Endodermal cell (in vitro differentiated cells): Measurements from ENCODE around the gene TAS2R13. TPM values are rescaled to one million over a fixed set of nuclear protein-coding genes. Genes with fewer than 3 reads are reported as not detected.

ENCODE experiments used
- DNase-seq: peaks from one replicate; pipeline ENCODE4 v3.0.0-alpha.2; 2017
- H3K27ac ChIP-seq: 2 replicates; pipeline ENCODE4 v1.5.1; 2013; ENCODE audit warnings: mild to moderate bottlenecking, low read depth, low read length, moderate library complexity
- H3K27me3 ChIP-seq: 2 replicates; pipeline ENCODE4 v1.6.1; 2013; ENCODE audit warnings: mild to moderate bottlenecking, low read length, moderate library complexity; ENCODE audit not compliant: insufficient read depth, control insufficient read depth, poor library complexity, severe bottlenecking
- H3K36me3 ChIP-seq: 2 replicates; pipeline ENCODE4 v1.7.0; 2013; ENCODE audit warnings: mild to moderate bottlenecking, low read length, moderate library complexity; ENCODE audit not compliant: control insufficient read depth, insufficient read depth
- H3K4me1 ChIP-seq: one replicate; pipeline ENCODE4 v1.7.0; 2013; ENCODE audit warnings: low read length; ENCODE audit not compliant: control insufficient read depth, insufficient read depth
- H3K4me3 ChIP-seq: 2 replicates; pipeline ENCODE4 v1.5.1; 2013; ENCODE audit warnings: mild to moderate bottlenecking, low read length, moderate library complexity
- H3K9ac ChIP-seq: 2 replicates; pipeline ENCODE4 v1.6.1; 2013; ENCODE audit warnings: mild to moderate bottlenecking, low read length, moderate library complexity; ENCODE audit not compliant: poor library complexity, severe bottlenecking; ENCODE audit errors: extremely low read depth
- H3K9me3 ChIP-seq: 2 replicates; pipeline ENCODE4 v1.6.1; 2013; ENCODE audit warnings: mild to moderate bottlenecking, low read length, moderate library complexity; ENCODE audit not compliant: control insufficient read depth
- H3K27ac Mint-ChIP-seq: 2 replicates; pipeline ENCODE4 v1.8.0; 2020; ENCODE audit warnings: mixed read lengths
- H3K27me3 Mint-ChIP-seq: 2 replicates; pipeline ENCODE4 v1.8.0; 2021; ENCODE audit warnings: mild to moderate bottlenecking, mixed read lengths; ENCODE audit not compliant: insufficient read depth
- H3K36me3 Mint-ChIP-seq: 2 replicates; pipeline ENCODE4 v1.8.0; 2020; ENCODE audit warnings: low read depth, mixed read lengths
- H3K4me1 Mint-ChIP-seq: 2 replicates; pipeline ENCODE4 v1.8.0; 2020; ENCODE audit warnings: mixed read lengths
- H3K4me3 Mint-ChIP-seq: 2 replicates; pipeline ENCODE4 v1.8.0; 2020; ENCODE audit warnings: mild to moderate bottlenecking, moderate library complexity, mixed read lengths
- H3K9me3 Mint-ChIP-seq: 2 replicates; pipeline ENCODE4 v1.8.0; 2020; ENCODE audit warnings: mild to moderate bottlenecking, mixed read lengths
- CTCF ChIP-seq: fragments of 200-600 bp; sonication (generic); conservative IDR thresholded peaks from 2 replicates; pipeline ENCODE4 v1.5.0; 2021; ENCODE audit warnings: antibody characterized with exemption, mild to moderate bottlenecking
- WGBS, 2 experiments: methylation state at CpG; one replicate each; pipeline versions ENCODE4 v1.1.5 to v1.1.7; 2013; ENCODE audit warnings: missing lambda C conversion rate in 2 of 2, mixed read lengths in 1 of 2; ENCODE audit not compliant: insufficient coverage in 1 of 2, insufficient read length in 1 of 2; 5-methylcytosine and 5-hydroxymethylcytosine counted together
- total RNA-seq, 2 donors: library from RNA; stranded (reverse); fragmentation: NEBNext Ultra II Directional in 1 of 2; extraction: Animal tissue kit (Norgen Biotek cat#: 25700) in 1 of 2; gene quantifications; 2 replicates in 1 of 2; 3 replicates in 1 of 2; pipeline ENCODE4 v1.2.1, GENCODE V29; 2021

TAS2R13 gene
- total RNA-seq, 2 donors from 2014 or later: 1.2 to 5.1 TPM

- Mint-ChIP-seq H3K4me3 (no peak overlapping the region), H3K36me3 (peaks cover 26% of the 10 kb centered on the region), H3K27ac (peak overlapping the region; percentile 87), H3K27me3 (no peaks in the 10 kb centered on the region), H3K4me1 (peaks cover 22% of the 10 kb centered on the region), H3K9me3 (peaks cover 33% of the 10 kb centered on the region)
- Histone ChIP-seq H3K27me3 (no peaks in the 10 kb centered on the region), H3K27ac (no peak overlapping the region), H3K36me3 (no peaks in the 10 kb centered on the region), H3K4me3 (no peak overlapping the region), H3K4me1 (peaks cover 3% of the 10 kb centered on the region), H3K9ac (no peak overlapping the region), H3K9me3 (peaks cover 30% of the 10 kb centered on the region)
- DNase-seq: no peak
- no peak for TF ChIP-seq CTCF
Measured at GRCh38 chr12:10941369-10941768, 32.0 kb upstream of the TAS2R13 start.

GRCh38 chr12:10940389-10940788 lies 31.0 kb upstream of the TAS2R13 start:
- Histone ChIP-seq H3K4me1 (peaks cover 3% of the 10 kb centered on the region), H3K27ac (no peak overlapping the region), H3K9ac (no peak overlapping the region), H3K36me3 (no peaks in the 10 kb centered on the region), H3K4me3 (no peak overlapping the region), H3K27me3 (no peaks in the 10 kb centered on the region), H3K9me3 (peaks cover 22% of the 10 kb centered on the region)
- Mint-ChIP-seq H3K9me3 (peaks cover 24% of the 10 kb centered on the region), H3K27ac (no peak overlapping the region), H3K4me1 (peaks cover 25% of the 10 kb centered on the region), H3K4me3 (no peak overlapping the region), H3K27me3 (no peaks in the 10 kb centered on the region), H3K36me3 (peaks cover 17% of the 10 kb centered on the region)
- 100% methylated on average over 1 of the region's 2 CpGs; no CpG with 5 or more reads in 1 of the 2 experiments for WGBS, 2 experiments
- DNase-seq: no peak
- no peak for TF ChIP-seq CTCF

DNA sequence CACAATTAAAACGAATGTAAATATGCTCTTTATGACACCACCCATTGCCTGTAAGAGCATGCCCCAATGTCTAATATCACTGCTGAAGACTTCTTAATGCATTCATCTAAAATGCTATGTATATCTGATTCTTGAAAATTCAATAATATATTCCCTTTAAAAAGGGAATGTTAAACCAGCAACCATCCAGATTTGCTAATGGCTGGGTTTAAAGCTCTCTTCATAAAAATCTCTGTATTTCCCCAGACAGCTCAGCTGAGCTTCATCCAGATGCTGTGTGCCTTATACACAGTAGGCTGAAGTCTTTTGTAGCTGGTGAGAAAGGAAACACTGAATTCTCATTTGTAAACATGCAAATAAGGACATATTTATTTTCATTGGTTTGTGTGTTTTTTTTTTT lies 29.8 kb upstream of the TAS2R13 start, which contains the start of gene TAS2R14:
TSS of gene TAS2R14 (minus strand) at position 101 of the 400 bp plus-strand sequence. CDS start at position 45, 56 bp downstream.
- H3K27ac ChIP-seq: no peak within 1 kb of the TSS
- Mint-ChIP-seq H3K27ac (no peak within 1 kb of the TSS), H3K4me3 (no peak within 1 kb of the TSS)

More for the DNA sequence above, 29.8 kb upstream of the TAS2R13 start, which contains the start of gene TAS2R14:
- H3K4me3 ChIP-seq: no peak within 1 kb of the TSS
- no peaks in the 10 kb centered on the region for H3K27me3 ChIP-seq
- H3K9me3 Mint-ChIP-seq: peaks cover 11% of the 10 kb centered on the region
- peaks cover 10% of the 10 kb centered on the region for H3K9me3 ChIP-seq
- H3K36me3 Mint-ChIP-seq: peaks cover 5% of the 10 kb centered on the region
- H3K36me3 ChIP-seq: no peaks in the 10 kb centered on the region
- no peak for TF ChIP-seq CTCF
- H3K4me1 ChIP-seq: peaks cover 3% of the 10 kb centered on the region
- H3K9ac ChIP-seq: no peak within 1 kb of the TSS
- H3K27me3 Mint-ChIP-seq: no peaks in the 10 kb centered on the region
- DNase-seq: no peak
- WGBS, 2 experiments: 80 to 88% methylated on average over 1 of the region's 1 CpG
- peaks cover 25% of the 10 kb centered on the region for H3K4me1 Mint-ChIP-seq
